Measurements from ENCODE around the gene SRP68.

The SRP68 gene

GRCh38 chr17:75996665-75997590 is 75.4 kb downstream of the SRP68 start:
- DNase-seq, result no peak

GRCh38 chr17:75995385-75995925 is 76.9 kb downstream of the SRP68 start:
- no peak for DNase-seq

GRCh38 chr17:75994802-75995370 is 77.4 kb downstream of the SRP68 start:
- no peak for DNase-seq

GRCh38 chr17:75991396-75991795 is 80.9 kb downstream of the SRP68 start:
- DNase-seq, result no peak
